ENCODE data around the gene PLEKHG7. TPM values are rescaled to one million over a fixed set of nuclear protein-coding genes. Genes with fewer than 3 reads are reported as not detected.

PLEKHG7 gene
- total RNA-seq, 2 experiments from 2014 or later, result not detected

DNA sequence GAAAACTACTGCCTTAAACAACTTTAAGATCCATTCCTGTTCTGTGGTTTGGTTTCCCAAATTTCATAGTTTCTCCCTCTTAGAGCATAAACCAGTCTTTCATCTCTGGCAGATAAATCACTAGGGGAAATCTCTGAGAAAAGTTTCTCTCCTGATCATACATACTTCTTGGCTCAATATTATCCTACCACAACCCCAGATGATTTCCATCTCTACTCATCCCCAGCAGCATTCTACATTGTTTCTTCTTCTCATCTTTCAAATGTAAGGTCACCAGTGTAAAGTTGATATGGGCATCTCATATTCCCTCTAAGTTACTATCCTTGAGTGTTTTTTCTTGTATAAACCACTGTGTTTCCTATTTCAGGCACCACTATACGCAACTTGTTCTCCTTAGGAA lies 45.9 kb upstream of the PLEKHG7 start:
- H3K27me3 ChIP-seq (ENCODE audit: control insufficient read depth in 1 of 2, insufficient read depth in 2 of 2, low read length in 2 of 2), result no peaks in the 10 kb centered on the region
- Mint-ChIP-seq H3K36me3 (ENCODE audit: low read depth) (no peaks in the 10 kb centered on the region), H3K4me3 (no peak overlapping the region), H3K4me1 (ENCODE audit: low read depth) (no peaks in the 10 kb centered on the region), H3K27me3 (no peaks in the 10 kb centered on the region), H3K9me3 (no peaks in the 10 kb centered on the region), H3K27ac (no peak overlapping the region)
- TF ChIP-seq, protein P1, sequence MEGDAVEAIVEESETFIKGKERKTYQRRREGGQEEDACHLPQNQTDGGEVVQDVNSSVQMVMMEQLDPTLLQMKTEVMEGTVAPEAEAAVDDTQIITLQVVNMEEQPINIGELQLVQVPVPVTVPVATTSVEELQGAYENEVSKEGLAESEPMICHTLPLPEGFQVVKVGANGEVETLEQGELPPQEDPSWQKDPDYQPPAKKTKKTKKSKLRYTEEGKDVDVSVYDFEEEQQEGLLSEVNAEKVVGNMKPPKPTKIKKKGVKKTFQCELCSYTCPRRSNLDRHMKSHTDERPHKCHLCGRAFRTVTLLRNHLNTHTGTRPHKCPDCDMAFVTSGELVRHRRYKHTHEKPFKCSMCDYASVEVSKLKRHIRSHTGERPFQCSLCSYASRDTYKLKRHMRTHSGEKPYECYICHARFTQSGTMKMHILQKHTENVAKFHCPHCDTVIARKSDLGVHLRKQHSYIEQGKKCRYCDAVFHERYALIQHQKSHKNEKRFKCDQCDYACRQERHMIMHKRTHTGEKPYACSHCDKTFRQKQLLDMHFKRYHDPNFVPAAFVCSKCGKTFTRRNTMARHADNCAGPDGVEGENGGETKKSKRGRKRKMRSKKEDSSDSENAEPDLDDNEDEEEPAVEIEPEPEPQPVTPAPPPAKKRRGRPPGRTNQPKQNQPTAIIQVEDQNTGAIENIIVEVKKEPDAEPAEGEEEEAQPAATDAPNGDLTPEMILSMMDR (IDR thresholded peaks at IDR 0.05), result no peak
- ChIA-PET CTCF (interaction anchor here (1.0 to 1.3 kb wide), 2 partner anchors 11 to 1275 kb away, joined by 3 to 4 read pairs; no protein-coding TSS in a partner anchor), POLR2A (no interaction called here)
- DNase-seq, result no peak
- no peaks in the 10 kb centered on the region for H3K36me3 ChIP-seq (ENCODE audit: insufficient read depth, low read length)
- no peaks in the 10 kb centered on the region for H3K9me3 ChIP-seq (ENCODE audit: control insufficient read depth in 1 of 2, insufficient read depth in 1 of 2, low read length in 2 of 2)
- no peak overlapping the region for H3K27ac ChIP-seq (ENCODE audit: low read depth in 1 of 2, low read length in 2 of 2)
- no peak overlapping the region for H3K4me3 ChIP-seq (ENCODE audit: low read length)
- H3K4me1 ChIP-seq (ENCODE audit: insufficient read depth, low read length), result no peaks in the 10 kb centered on the region
- ATAC-seq (ENCODE audit: poor library complexity), result no peak
- intact Hi-C loops (cut with DNase I, micrococcal nuclease), result loop anchor here (10.0 kb wide), 3 partner anchors 902 to 1712 kb away; no protein-coding TSS in a partner anchor

DNA sequence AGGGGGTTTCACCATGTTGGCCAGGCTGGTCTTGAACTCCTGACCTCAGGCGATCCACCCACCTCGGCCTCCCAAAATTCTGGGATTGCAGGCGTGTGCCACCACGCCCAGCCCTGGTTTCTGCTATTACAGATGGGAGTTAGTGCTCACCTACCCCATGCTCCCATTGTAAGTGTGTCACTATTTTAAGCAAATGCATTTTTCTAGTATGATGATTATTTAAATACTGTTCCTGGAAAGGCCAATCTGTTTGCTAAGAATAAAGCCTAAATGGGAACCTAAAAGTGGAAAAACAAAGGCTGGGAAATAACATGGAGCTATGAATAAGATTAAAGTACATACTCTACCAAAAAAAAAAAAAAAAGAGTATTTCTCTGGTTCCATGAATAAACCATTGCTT lies 45.0 kb upstream of the PLEKHG7 start:
- POLR2A ChIA-PET, result no interaction called here
- no peak for ATAC-seq (ENCODE audit: poor library complexity)
- no peaks in the 10 kb centered on the region for H3K4me1 Mint-ChIP-seq (ENCODE audit: low read depth)
- Histone ChIP-seq H3K27me3 (ENCODE audit: control insufficient read depth in 1 of 2, insufficient read depth in 2 of 2, low read length in 2 of 2) (no peaks in the 10 kb centered on the region), H3K4me3 (ENCODE audit: low read length) (no peak overlapping the region), H3K4me1 (ENCODE audit: insufficient read depth, low read length) (no peaks in the 10 kb centered on the region), H3K36me3 (ENCODE audit: insufficient read depth, low read length) (no peaks in the 10 kb centered on the region), H3K27ac (ENCODE audit: low read depth in 1 of 2, low read length in 2 of 2) (no peak overlapping the region), H3K9me3 (ENCODE audit: control insufficient read depth in 1 of 2, insufficient read depth in 1 of 2, low read length in 2 of 2) (no peaks in the 10 kb centered on the region)
- no peak overlapping the region for H3K4me3 Mint-ChIP-seq
- H3K27me3 Mint-ChIP-seq, result no peaks in the 10 kb centered on the region
- H3K36me3 Mint-ChIP-seq (ENCODE audit: low read depth), result no peaks in the 10 kb centered on the region
- TF ChIP-seq, protein P1 (IDR thresholded peaks at IDR 0.05), result no peak
- CTCF ChIA-PET, result no interaction called here
- H3K9me3 Mint-ChIP-seq, result no peaks in the 10 kb centered on the region
- DNase-seq, result no peak
- no peak overlapping the region for H3K27ac Mint-ChIP-seq
- intact Hi-C loops (cut with DNase I, micrococcal nuclease), result loop anchor here (10.0 kb wide), 3 partner anchors 903 to 1713 kb away; no protein-coding TSS in a partner anchor

DNA sequence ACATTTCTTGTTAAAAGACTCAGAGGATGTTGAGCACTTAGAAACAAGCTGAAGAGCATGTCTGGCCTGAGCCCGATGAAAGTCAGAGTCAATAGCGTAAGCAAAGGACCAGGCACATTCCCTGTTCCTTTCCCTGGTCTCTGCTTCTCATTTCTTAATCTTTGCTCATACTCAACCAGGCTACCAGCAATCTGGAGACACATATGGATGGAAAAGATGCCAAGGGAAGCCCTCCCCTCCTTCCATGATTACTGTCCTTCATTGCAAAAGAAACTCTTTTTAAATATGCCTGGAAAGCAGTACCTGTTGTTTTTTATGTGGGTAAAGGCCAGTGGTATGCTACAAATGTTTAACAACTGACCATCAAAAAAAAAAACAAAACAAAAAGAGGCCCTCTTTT lies 44.2 kb upstream of the PLEKHG7 start:
- DNase-seq (no peak), ATAC-seq (ENCODE audit: poor library complexity) (no peak)
- H3K36me3 ChIP-seq (ENCODE audit: insufficient read depth, low read length), result no peaks in the 10 kb centered on the region
- Mint-ChIP-seq H3K9me3 (no peaks in the 10 kb centered on the region), H3K4me1 (ENCODE audit: low read depth) (no peaks in the 10 kb centered on the region), H3K4me3 (no peak overlapping the region), H3K36me3 (ENCODE audit: low read depth) (no peaks in the 10 kb centered on the region), H3K27ac (no peak overlapping the region), H3K27me3 (no peaks in the 10 kb centered on the region)
- no peaks in the 10 kb centered on the region for H3K9me3 ChIP-seq (ENCODE audit: control insufficient read depth in 1 of 2, insufficient read depth in 1 of 2, low read length in 2 of 2)
- CTCF ChIA-PET, result no interaction called here
- H3K27ac ChIP-seq (ENCODE audit: low read depth in 1 of 2, low read length in 2 of 2), result no peak overlapping the region
- no peaks in the 10 kb centered on the region for H3K27me3 ChIP-seq (ENCODE audit: control insufficient read depth in 1 of 2, insufficient read depth in 2 of 2, low read length in 2 of 2)
- no peak overlapping the region for H3K4me3 ChIP-seq (ENCODE audit: low read length)
- POLR2A ChIA-PET, result no interaction called here
- TF ChIP-seq, protein P1 (IDR thresholded peaks at IDR 0.05), result no peak
- H3K4me1 ChIP-seq (ENCODE audit: insufficient read depth, low read length), result no peaks in the 10 kb centered on the region
- intact Hi-C loops (cut with DNase I, micrococcal nuclease), result loop anchor here (10.0 kb wide), 3 partner anchors 904 to 1714 kb away; no protein-coding TSS in a partner anchor
